NCI-H1436 treated with DMSO at 0.1 percent for 48 hours (cell line): ENCODE data around the gene BUD13.

Experiments
- DNase-seq: peaks from one replicate; lab custom pipeline; 2025; lab: John Stamatoyannopoulos, UW

BUD13 gene

GRCh38 chr11:116792869-116793771 is 20.3 kb upstream of the BUD13 start:
- DNase-seq: no peak

- no peak for DNase-seq
These were observed 19.5 kb upstream of the BUD13 start for GRCh38 chr11:116792144-116792868.

GRCh38 chr11:116791813-116792143 is 19.0 kb upstream of the BUD13 start, which contains the start of gene APOA5:
APOA5 (minus strand) TSS chr11:116791879; CDS start chr11:116791860, 19 bp downstream.
- no peak for DNase-seq

- no peak for DNase-seq
These were observed 18.4 kb upstream of the BUD13 start for GRCh38 chr11:116791002-116791812.

- DNase-seq: no peak
These were observed 17.6 kb upstream of the BUD13 start for GRCh38 chr11:116790167-116791001.

- no peak for DNase-seq
These were observed 16.2 kb upstream of the BUD13 start for GRCh38 chr11:116788975-116789374.

- no peak for DNase-seq
These were observed 15.7 kb upstream of the BUD13 start for GRCh38 chr11:116788534-116788933.

GRCh38 chr11:116787786-116788486 is 15.1 kb upstream of the BUD13 start, which contains the start of gene ZPR1:
ZPR1 (minus strand) TSS chr11:116788023; CDS start chr11:116787990, 33 bp downstream.
- no peak for DNase-seq

GRCh38 chr11:116787436-116787785 is 14.6 kb upstream of the BUD13 start:
- DNase-seq: no peak

GRCh38 chr11:116786966-116787365 is 14.2 kb upstream of the BUD13 start:
- DNase-seq: no peak

GRCh38 chr11:116786326-116786725 is 13.5 kb upstream of the BUD13 start:
- DNase-seq: no peak

GRCh38 chr11:116782728-116783127 is 9.9 kb upstream of the BUD13 start:
- no peak for DNase-seq

- no peak for DNase-seq
These were observed 5.8 kb upstream of the BUD13 start for GRCh38 chr11:116778556-116778955.

- no peak for DNase-seq
These were observed 4.3 kb upstream of the BUD13 start for GRCh38 chr11:116777056-116777455.

GRCh38 chr11:116776522-116776984 is 3.8 kb upstream of the BUD13 start:
- no peak for DNase-seq

GRCh38 chr11:116775975-116776374 is 3.2 kb upstream of the BUD13 start:
- DNase-seq: no peak

GRCh38 chr11:116774661-116775060 is 1.9 kb upstream of the BUD13 start:
- DNase-seq: no peak

GRCh38 chr11:116773203-116774097 is 663 bp upstream of the BUD13 start:
- DNase-seq: no peak

- no peak for DNase-seq
These were observed 852 bp downstream of the BUD13 start for GRCh38 chr11:116771935-116772334.

GRCh38 chr11:116762132-116762531 is 10.7 kb downstream of the BUD13 start:
- DNase-seq: no peak
